Measurements from ENCODE around the gene GNA12. TPM values are rescaled to one million over a fixed set of nuclear protein-coding genes. Genes with fewer than 3 reads are reported as not detected.
"Not testable (repeated sequence)": the region's sequence is repeated elsewhere in the genome, so short reads cannot be mapped to it uniquely, and the experiment has no call there.

The GNA12 gene
- polyA plus RNA-seq, 1 donor, result 26.7 TPM

GRCh38 chr7:2702594-2702957 lies 141.5 kb downstream of the GNA12 start:
- no peak for DNase-seq
- Histone ChIP-seq H3K4me1 (ENCODE audit: control insufficient read depth, insufficient read depth, low read length) (no peaks in the 10 kb centered on the region), H3K4me3 (ENCODE audit: low read length) (no peak overlapping the region)

GRCh38 chr7:2701832-2702593 lies 142.1 kb downstream of the GNA12 start:
- Histone ChIP-seq H3K4me3 (ENCODE audit: low read length) (no peak overlapping the region), H3K27me3 (ENCODE audit: control insufficient read depth, insufficient read depth, low read length) (no peaks in the 10 kb centered on the region), H3K36me3 (ENCODE audit: control insufficient read depth, insufficient read depth, low read length) (no peaks in the 10 kb centered on the region), H3K9me3 (ENCODE audit: control insufficient read depth, low read depth, low read length) (peaks cover 3% of the 10 kb centered on the region), H3K27ac (ENCODE audit: low read length) (no peak overlapping the region), H3K4me1 (ENCODE audit: control insufficient read depth, insufficient read depth, low read length) (no peaks in the 10 kb centered on the region)
- no CpG with 5 or more reads among the region's 12 CpGs for WGBS (ENCODE audit: insufficient coverage, low lambda C conversion rate)
- DNase-seq, result no peak

More at GRCh38 chr7:2702594-2702957, 141.5 kb downstream of the GNA12 start:
- no peaks in the 10 kb centered on the region for H3K27me3 ChIP-seq (ENCODE audit: control insufficient read depth, insufficient read depth, low read length)
- no peaks in the 10 kb centered on the region for H3K36me3 ChIP-seq (ENCODE audit: control insufficient read depth, insufficient read depth, low read length)
- H3K9me3 ChIP-seq (ENCODE audit: control insufficient read depth, low read depth, low read length), result peaks cover 3% of the 10 kb centered on the region
- no peak overlapping the region for H3K27ac ChIP-seq (ENCODE audit: low read length)
- no CpG with 5 or more reads among the region's 22 CpGs for WGBS (ENCODE audit: insufficient coverage, low lambda C conversion rate)

- Histone ChIP-seq H3K4me1 (ENCODE audit: control insufficient read depth, insufficient read depth, low read length) (no peaks in the 10 kb centered on the region), H3K27me3 (ENCODE audit: control insufficient read depth, insufficient read depth, low read length) (no peaks in the 10 kb centered on the region), H3K36me3 (ENCODE audit: control insufficient read depth, insufficient read depth, low read length) (no peaks in the 10 kb centered on the region), H3K4me3 (ENCODE audit: low read length) (no peak overlapping the region), H3K27ac (ENCODE audit: low read length) (no peak overlapping the region), H3K9me3 (ENCODE audit: control insufficient read depth, low read depth, low read length) (peaks cover 3% of the 10 kb centered on the region)
- no peak for DNase-seq
- WGBS (ENCODE audit: insufficient coverage, low lambda C conversion rate), result no CpG with 5 or more reads among the region's 17 CpGs
Observed at GRCh38 chr7:2701424-2701823, 142.7 kb downstream of the GNA12 start.

GRCh38 chr7:2700141-2700850 lies 143.8 kb downstream of the GNA12 start:
- DNase-seq, result no peak
- peaks cover 3% of the 10 kb centered on the region for H3K9me3 ChIP-seq (ENCODE audit: control insufficient read depth, low read depth, low read length)
- no CpG with 5 or more reads among the region's 40 CpGs for WGBS (ENCODE audit: insufficient coverage, low lambda C conversion rate)
- H3K36me3 ChIP-seq (ENCODE audit: control insufficient read depth, insufficient read depth, low read length), result no peaks in the 10 kb centered on the region
- H3K27me3 ChIP-seq (ENCODE audit: control insufficient read depth, insufficient read depth, low read length), result no peaks in the 10 kb centered on the region
- H3K4me3 ChIP-seq (ENCODE audit: low read length), result no peak overlapping the region
- no peak overlapping the region for H3K27ac ChIP-seq (ENCODE audit: low read length)
- no peaks in the 10 kb centered on the region for H3K4me1 ChIP-seq (ENCODE audit: control insufficient read depth, insufficient read depth, low read length)

- no peak overlapping the region for H3K4me3 ChIP-seq (ENCODE audit: low read length)
- H3K27ac ChIP-seq (ENCODE audit: low read length), result no peak overlapping the region
- no peak for DNase-seq
- WGBS (ENCODE audit: insufficient coverage, low lambda C conversion rate), result no CpG with 5 or more reads among the region's 15 CpGs
- no peaks in the 10 kb centered on the region for H3K27me3 ChIP-seq (ENCODE audit: control insufficient read depth, insufficient read depth, low read length)
- no peaks in the 10 kb centered on the region for H3K4me1 ChIP-seq (ENCODE audit: control insufficient read depth, insufficient read depth, low read length)
- no peaks in the 10 kb centered on the region for H3K36me3 ChIP-seq (ENCODE audit: control insufficient read depth, insufficient read depth, low read length)
- H3K9me3 ChIP-seq (ENCODE audit: control insufficient read depth, low read depth, low read length), result peaks cover 3% of the 10 kb centered on the region
Observed at GRCh38 chr7:2699289-2699620, 144.9 kb downstream of the GNA12 start.

- DNase-seq, result no peak
- Histone ChIP-seq H3K36me3 (ENCODE audit: control insufficient read depth, insufficient read depth, low read length) (no peaks in the 10 kb centered on the region), H3K4me1 (ENCODE audit: control insufficient read depth, insufficient read depth, low read length) (no peaks in the 10 kb centered on the region), H3K27me3 (ENCODE audit: control insufficient read depth, insufficient read depth, low read length) (no peaks in the 10 kb centered on the region), H3K27ac (ENCODE audit: low read length) (no peak overlapping the region), H3K9me3 (ENCODE audit: control insufficient read depth, low read depth, low read length) (peaks cover 3% of the 10 kb centered on the region), H3K4me3 (ENCODE audit: low read length) (no peak overlapping the region)
- 40% methylated on average over 2 of the region's 18 CpGs for WGBS (ENCODE audit: insufficient coverage, low lambda C conversion rate)
Observed at GRCh38 chr7:2698581-2699288, 145.4 kb downstream of the GNA12 start.

GRCh38 chr7:2694122-2694436 lies 150.0 kb downstream of the GNA12 start:
- not testable (repeated sequence) for H3K27ac ChIP-seq (ENCODE audit: low read length); H3K4me1 ChIP-seq (ENCODE audit: control insufficient read depth, insufficient read depth, low read length); H3K36me3 ChIP-seq (ENCODE audit: control insufficient read depth, insufficient read depth, low read length); DNase-seq; H3K4me3 ChIP-seq (ENCODE audit: low read length); H3K9me3 ChIP-seq (ENCODE audit: control insufficient read depth, low read depth, low read length)
- no CpG with 5 or more reads among the region's 8 CpGs for whole genome bisulfite sequencing (ENCODE audit: insufficient coverage, low lambda C conversion rate)
- H3K27me3 ChIP-seq (ENCODE audit: control insufficient read depth, insufficient read depth, low read length), result peaks cover 15% of the 10 kb centered on the region

GRCh38 chr7:2693420-2694121 lies 150.5 kb downstream of the GNA12 start:
- not testable (repeated sequence) for H3K36me3 ChIP-seq (ENCODE audit: control insufficient read depth, insufficient read depth, low read length); H3K4me1 ChIP-seq (ENCODE audit: control insufficient read depth, insufficient read depth, low read length); H3K4me3 ChIP-seq (ENCODE audit: low read length); DNase-seq; H3K27ac ChIP-seq (ENCODE audit: low read length); H3K9me3 ChIP-seq (ENCODE audit: control insufficient read depth, low read depth, low read length)
- H3K27me3 ChIP-seq (ENCODE audit: control insufficient read depth, insufficient read depth, low read length), result peaks cover 21% of the 10 kb centered on the region
- WGBS (ENCODE audit: insufficient coverage, low lambda C conversion rate), result 100% methylated on average over 2 of the region's 19 CpGs

GRCh38 chr7:2692543-2692942 lies 151.6 kb downstream of the GNA12 start:
- no peak overlapping the region for H3K4me3 ChIP-seq (ENCODE audit: low read length)
- peaks cover 27% of the 10 kb centered on the region for H3K27me3 ChIP-seq (ENCODE audit: control insufficient read depth, insufficient read depth, low read length)
- DNase-seq, result no peak
- no peaks in the 10 kb centered on the region for H3K9me3 ChIP-seq (ENCODE audit: control insufficient read depth, low read depth, low read length)
- no peak overlapping the region for H3K27ac ChIP-seq (ENCODE audit: low read length)
- no CpG with 5 or more reads among the region's 14 CpGs for WGBS (ENCODE audit: insufficient coverage, low lambda C conversion rate)
- H3K4me1 ChIP-seq (ENCODE audit: control insufficient read depth, insufficient read depth, low read length), result peaks cover 4% of the 10 kb centered on the region
- no peaks in the 10 kb centered on the region for H3K36me3 ChIP-seq (ENCODE audit: control insufficient read depth, insufficient read depth, low read length)

GRCh38 chr7:2691932-2692439 lies 152.1 kb downstream of the GNA12 start:
- H3K36me3 ChIP-seq (ENCODE audit: control insufficient read depth, insufficient read depth, low read length); H3K27ac ChIP-seq (ENCODE audit: low read length); DNase-seq; H3K4me1 ChIP-seq (ENCODE audit: control insufficient read depth, insufficient read depth, low read length); H3K4me3 ChIP-seq (ENCODE audit: low read length); H3K9me3 ChIP-seq (ENCODE audit: control insufficient read depth, low read depth, low read length): not testable (repeated sequence)
- WGBS (ENCODE audit: insufficient coverage, low lambda C conversion rate), result no CpG with 5 or more reads among the region's 23 CpGs
- H3K27me3 ChIP-seq (ENCODE audit: control insufficient read depth, insufficient read depth, low read length), result peaks cover 33% of the 10 kb centered on the region

Data from large intestine (tissue), 3 donors.